Hippocampal formation (tissue), 2 donors: Measurements from ENCODE around the gene HIGD1C.
"Not testable (repeated sequence)": the region's sequence is repeated elsewhere in the genome, so short reads cannot be mapped to it uniquely, and the experiment has no call there.

Experiments used
- DNase-seq, 2 donors: peaks; one replicate each; lab custom pipeline; 2025; lab: John Stamatoyannopoulos, UW

Gene HIGD1C

DNA sequence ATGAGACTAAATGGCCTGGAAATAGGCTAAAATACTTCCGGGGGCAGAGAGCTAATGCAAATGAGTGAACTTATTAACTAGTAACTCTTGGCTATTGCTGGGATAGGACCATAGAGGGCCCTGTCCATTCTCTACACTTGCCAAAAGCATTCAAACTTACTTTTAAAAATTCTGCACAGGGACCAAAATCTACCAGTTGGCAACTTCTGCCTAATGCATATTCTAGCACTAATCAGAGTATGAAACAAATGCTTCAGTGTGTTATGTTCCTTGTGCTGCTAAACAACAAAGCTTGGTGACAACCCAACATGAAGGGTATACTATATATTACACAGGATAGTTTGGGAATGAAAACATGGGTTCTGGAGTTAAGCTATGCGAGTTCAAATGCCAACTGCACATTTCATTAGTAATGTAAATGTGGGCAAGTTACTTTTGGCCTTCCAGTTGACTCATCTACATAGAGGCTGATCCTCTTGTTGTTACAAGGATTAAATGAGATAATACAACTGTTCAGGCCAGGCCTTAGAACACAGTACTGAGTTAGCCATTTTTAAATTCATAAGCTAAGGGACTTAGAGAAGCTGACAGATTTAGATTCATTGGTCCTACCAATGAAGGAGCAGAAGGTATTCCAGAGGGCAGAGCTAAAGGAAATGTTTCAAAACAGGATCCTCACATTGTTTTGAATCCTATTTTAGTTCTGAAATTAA, 32.4 kb downstream of the HIGD1C start:
- no peak for DNase-seq

GRCh38 chr12:50985322-50985721, 33.0 kb downstream of the HIGD1C start:
- no peak for DNase-seq

- peak; percentile 11 to 51 for DNase-seq
These were observed 34.8 kb downstream of the HIGD1C start for GRCh38 chr12:50986966-50987737.

GRCh38 chr12:50988051-50988450, 35.7 kb downstream of the HIGD1C start:
- DNase-seq: no peak

GRCh38 chr12:50988871-50989270, 36.5 kb downstream of the HIGD1C start:
- DNase-seq: no peak

DNA sequence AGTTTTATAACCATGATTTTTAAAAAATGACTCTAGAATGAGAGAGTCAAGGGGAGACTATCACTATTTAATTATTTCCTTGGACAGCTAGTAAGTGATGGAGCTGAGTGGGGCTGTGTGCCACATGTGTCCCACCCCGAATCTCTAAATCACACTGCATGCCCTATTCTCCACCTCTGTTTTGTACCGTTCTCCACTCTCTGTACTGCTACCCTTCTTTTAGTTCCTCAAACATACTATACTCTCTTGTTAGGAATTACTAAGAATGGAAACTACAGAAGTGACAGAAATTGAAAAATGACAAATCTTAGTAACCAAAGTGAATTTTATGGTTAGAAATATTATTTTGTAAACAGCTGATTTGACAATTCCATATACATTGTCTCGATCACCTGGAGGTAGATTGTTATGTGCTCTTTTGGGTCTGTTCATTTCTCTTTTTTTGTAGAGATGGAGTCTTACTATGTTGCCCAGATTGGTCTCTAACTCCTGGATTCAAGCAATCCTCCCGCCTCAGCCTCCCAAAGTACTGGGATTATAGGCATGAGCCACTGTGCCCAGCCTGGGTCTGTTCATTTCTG, 37.9 kb downstream of the HIGD1C start:
- DNase-seq: no peak

- DNase-seq: no peak
These were observed 38.4 kb downstream of the HIGD1C start for GRCh38 chr12:50990791-50991190.

GRCh38 chr12:50991291-50991690, 38.9 kb downstream of the HIGD1C start:
- no peak for DNase-seq

DNA sequence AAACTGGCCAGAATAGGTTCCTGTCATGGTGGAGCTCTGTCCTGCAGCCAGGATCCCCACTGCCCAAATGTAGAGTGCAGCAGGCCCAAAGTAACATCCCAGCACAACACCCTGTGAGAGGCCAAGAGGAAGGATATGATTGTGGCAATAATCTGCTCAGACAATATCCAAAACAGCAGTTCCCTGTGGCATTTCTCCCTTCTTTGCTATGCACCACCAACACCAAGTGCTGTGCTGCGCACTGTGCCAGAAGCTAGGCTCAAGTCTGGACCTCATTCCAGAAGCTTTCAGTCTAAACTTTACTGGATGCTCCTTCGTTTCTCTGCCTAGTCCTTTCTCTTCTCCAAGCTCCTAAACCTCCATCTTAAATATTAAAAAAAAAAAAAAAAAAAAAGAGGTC, 40.5 kb downstream of the HIGD1C start:
- DNase-seq: no peak

GRCh38 chr12:50999093-50999492, 46.7 kb downstream of the HIGD1C start:
- DNase-seq: no peak

DNA sequence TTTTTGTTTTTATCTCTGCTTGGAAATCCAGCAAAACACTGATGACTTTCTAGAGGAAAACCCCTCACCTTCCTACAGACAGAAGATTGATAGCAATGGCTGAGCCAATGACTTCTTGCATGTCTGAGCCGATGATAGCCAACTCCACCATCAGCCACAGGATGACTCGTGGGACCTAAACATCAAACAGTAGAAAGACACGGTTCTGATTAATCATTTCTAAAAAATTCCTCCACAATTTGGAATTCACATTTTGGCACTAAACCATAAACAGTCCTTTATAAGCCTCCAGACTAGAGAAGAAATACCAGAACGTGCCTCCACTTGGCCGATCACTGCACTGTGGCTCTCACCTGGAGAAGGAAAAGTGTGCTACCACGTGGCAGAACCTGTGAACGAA, 47.9 kb downstream of the HIGD1C start:
- DNase-seq: no peak

GRCh38 chr12:51001799-51002198, 49.5 kb downstream of the HIGD1C start:
- no peak for DNase-seq

GRCh38 chr12:51004504-51004903, 52.2 kb downstream of the HIGD1C start:
- DNase-seq: no peak

DNA sequence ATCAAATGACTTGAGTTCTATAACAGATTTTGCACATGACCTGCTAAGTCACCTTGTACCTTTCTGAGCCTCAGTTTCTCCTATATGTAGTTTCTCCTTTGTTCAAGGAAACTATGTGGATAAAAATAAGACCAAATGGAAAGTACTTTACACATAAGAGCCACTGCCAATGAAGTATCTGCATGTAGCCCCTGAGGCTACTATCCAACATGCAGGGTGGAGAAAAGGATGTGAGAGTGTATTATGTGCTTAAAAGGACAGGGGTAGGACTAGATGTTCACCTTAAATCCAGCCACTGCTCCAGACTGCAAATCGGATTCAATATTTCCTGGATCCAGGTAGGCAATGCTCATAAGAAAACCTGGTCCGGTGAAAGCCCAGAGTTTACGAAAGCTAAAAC, 52.7 kb downstream of the HIGD1C start:
- no peak for DNase-seq

DNA sequence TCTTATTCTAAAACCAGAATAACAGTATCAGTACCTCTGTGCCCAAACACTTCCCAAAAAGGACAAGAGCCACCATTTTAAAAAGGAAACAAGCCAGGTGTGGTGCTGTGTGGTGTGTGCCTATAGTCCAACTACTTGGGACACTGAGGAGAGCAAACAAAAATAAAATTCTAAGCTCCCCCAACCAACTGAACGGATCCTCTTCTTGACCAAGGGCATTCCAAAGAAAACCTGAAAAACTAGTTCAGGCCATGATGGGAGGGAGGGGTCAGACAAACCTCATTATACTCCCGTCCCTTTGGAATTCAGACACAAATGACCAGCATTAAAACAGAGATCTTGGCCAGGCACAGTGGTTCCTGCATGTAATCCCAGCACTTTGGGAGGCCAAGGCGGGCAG, 53.3 kb downstream of the HIGD1C start:
- DNase-seq: no peak

- no peak for DNase-seq
These were observed 56.1 kb downstream of the HIGD1C start for GRCh38 chr12:51008329-51009055.

- DNase-seq: peak; percentile 82 to 83
These were observed 56.7 kb downstream of the HIGD1C start for GRCh38 chr12:51009056-51009440.

GRCh38 chr12:51011955-51012354, 59.6 kb downstream of the HIGD1C start:
- no peak for DNase-seq

GRCh38 chr12:51012570-51013236, 60.4 kb downstream of the HIGD1C start:
- DNase-seq: no peak

GRCh38 chr12:51013441-51013840, 61.1 kb downstream of the HIGD1C start:
- DNase-seq: no peak

- DNase-seq: not testable (repeated sequence)
These were observed 62.1 kb downstream of the HIGD1C start for GRCh38 chr12:51014467-51014866.

DNA sequence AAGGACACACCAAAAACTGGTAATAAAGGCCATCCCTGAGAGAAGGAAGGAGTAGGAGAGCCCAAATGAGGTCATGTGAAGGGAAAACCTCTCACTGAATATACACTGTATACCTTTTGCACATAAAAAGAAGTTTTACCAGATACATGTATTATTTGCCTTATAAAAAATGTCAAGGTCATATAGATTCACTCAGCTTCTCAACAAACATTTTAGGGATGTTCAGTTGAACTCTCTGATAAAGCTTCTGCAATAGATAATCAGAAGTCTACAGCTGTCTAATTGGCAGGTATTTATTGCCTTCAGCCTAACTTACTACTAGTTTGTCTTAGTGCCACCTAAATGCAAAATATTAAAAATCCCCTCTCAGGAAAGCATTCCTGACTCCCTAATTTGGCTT, 65.1 kb downstream of the HIGD1C start:
- no peak for DNase-seq
